H1 (cell line): ENCODE results near the gene SNRPA1. TPM values are rescaled to one million over a fixed set of nuclear protein-coding genes. Genes with fewer than 3 reads are reported as not detected.

Source experiments
- CTCF ChIA-PET: fragments of 300-600 bp; sonication (Branson Sonifier 250); formaldehyde crosslinking; loops from one replicate; lab custom pipeline; 2021; ENCODE audit not compliant: partially characterized antibody; lab: Charles Lee
- POLR2A ChIA-PET: fragments of 300-600 bp; sonication (Branson Sonifier 250); formaldehyde crosslinking; loops from one replicate; lab custom pipeline; 2021; ENCODE audit warnings: inconsistent platforms; ENCODE audit not compliant: partially characterized antibody; lab: Charles Lee
- DNase-seq, 2 experiments: peaks; one replicate each; pipeline versions ENCODE4 v3.0.0 to v3.0.0-alpha.2; 2010 to 2022; ENCODE audit warnings: low spot score in 2 of 2, low read depth in 1 of 2, mixed read lengths in 1 of 2
- FAIRE-seq: peaks from 2 replicates; lab custom pipeline; 2011; peaks lifted over from hg19 to GRCh38; lab: Jason Lieb, UNC
- H2AFZ ChIP-seq: 2 replicates; pipeline ENCODE4 v1.8.1; 2012; ENCODE audit warnings: low read length, inconsistent platforms
- H2AK5ac ChIP-seq: 2 replicates; pipeline ENCODE4 v1.6.1; 2013; ENCODE audit warnings: low read depth, low read length
- H2BK120ac ChIP-seq: replicated peaks from 2 replicates; pipeline ENCODE3; 2013; ENCODE audit warnings: low read depth, low read length, inconsistent platforms
- H2BK12ac ChIP-seq: 2 replicates; pipeline ENCODE4 v1.6.1; 2013; ENCODE audit warnings: low read depth, low read length
- H2BK15ac ChIP-seq: 2 replicates; pipeline ENCODE4 v1.6.1; 2013; ENCODE audit warnings: low read length
- H2BK20ac ChIP-seq: 2 replicates; pipeline ENCODE4 v1.6.1; 2013; ENCODE audit warnings: low read length
- H2BK5ac ChIP-seq: 2 replicates; pipeline ENCODE4 v1.6.1; 2013; ENCODE audit warnings: low read depth, low read length
- H3K14ac ChIP-seq: 2 replicates; pipeline ENCODE4 v1.6.1; 2013; ENCODE audit warnings: inconsistent platforms; ENCODE audit not compliant: insufficient read length
- H3K18ac ChIP-seq: 2 replicates; pipeline ENCODE4 v1.6.1; 2013; ENCODE audit warnings: low read length; ENCODE audit errors: extremely low read depth
- H3K23ac ChIP-seq: 2 replicates; pipeline ENCODE4 v1.6.1; 2013; ENCODE audit warnings: inconsistent platforms; ENCODE audit not compliant: insufficient read length
- H3K23me2 ChIP-seq: 2 replicates; pipeline ENCODE4 v1.6.1; 2013; ENCODE audit warnings: low read depth, low read length
- H3K27ac ChIP-seq: 2 replicates; pipeline ENCODE4 v1.6.1; 2011; ENCODE audit warnings: low read depth, low read length, inconsistent platforms
- H3K27me3 ChIP-seq, 4 experiments: replicated peaks in 1 of 4; 1 replicate in 1 of 4; 2 replicates in 3 of 4; pipeline versions ENCODE4 v1.6.1 to v1.8.1; 2011 to 2013; ENCODE audit warnings: low read length in 3 of 4, mild to moderate bottlenecking in 3 of 4, inconsistent platforms in 2 of 4, mixed read lengths in 2 of 4, moderate library complexity in 1 of 4; ENCODE audit not compliant: control insufficient read depth in 3 of 4, insufficient read depth in 3 of 4; ENCODE audit errors: extremely low read depth in 1 of 4
- H3K36me3 ChIP-seq, 4 experiments: 2 replicates each; pipeline versions ENCODE4 v1.6.1 to v1.8.1; 2011 to 2013; ENCODE audit warnings: mild to moderate bottlenecking in 4 of 4, low read length in 3 of 4, moderate library complexity in 2 of 4, control low read depth in 1 of 4, inconsistent platforms in 1 of 4; ENCODE audit not compliant: insufficient read depth in 4 of 4, control insufficient read depth in 2 of 4
- H3K4ac ChIP-seq: replicated peaks from 2 replicates; pipeline ENCODE3; 2013; ENCODE audit warnings: low read length, low read depth, mixed read lengths, inconsistent platforms; ENCODE audit not compliant: insufficient read length
- H3K4me1 ChIP-seq, 4 experiments: replicated peaks in 1 of 4; 1 replicate in 1 of 4; 2 replicates in 3 of 4; pipeline versions ENCODE4 v1.6.1 to v1.8.1; 2011 to 2013; ENCODE audit warnings: low read length in 3 of 4, inconsistent platforms in 2 of 4, mixed read lengths in 1 of 4; ENCODE audit not compliant: insufficient read depth in 4 of 4, control insufficient read depth in 3 of 4
- H3K4me2 ChIP-seq, 2 experiments: 2 replicates each; pipeline versions ENCODE4 v1.6.1 to v1.8.1; 2011 to 2013; ENCODE audit warnings: low read depth in 2 of 2, low read length in 2 of 2, control low read depth in 1 of 2, inconsistent platforms in 1 of 2, mild to moderate bottlenecking in 1 of 2; ENCODE audit not compliant: insufficient read depth in 1 of 2
- H3K4me3 ChIP-seq, 4 experiments: fragments of 200-600, 300-600 bp in 1 of 4; sonication (generic), shearing (Covaris generic), sonication (Bioruptor Twin) in 1 of 4; 2 replicates each; pipeline versions ENCODE4 v1.5.1 to v1.8.1; 2011 to 2016; ENCODE audit warnings: low read length in 4 of 4, low read depth in 3 of 4, control low read depth in 2 of 4, inconsistent platforms in 2 of 4, mild to moderate bottlenecking in 2 of 4, mixed read lengths in 1 of 4, moderate library complexity in 1 of 4; ENCODE audit not compliant: insufficient read depth in 2 of 4; ENCODE audit errors: extremely low read depth in 1 of 4
- H3K56ac ChIP-seq: replicated peaks from 2 replicates; pipeline ENCODE3; 2013; ENCODE audit warnings: low read depth, mild to moderate bottlenecking, mixed read lengths, low read length, inconsistent platforms; ENCODE audit not compliant: insufficient read length
- H3K79me1 ChIP-seq: 2 replicates; pipeline ENCODE4 v1.6.1; 2013; ENCODE audit warnings: low read depth, low read length, control low read depth
- H3K79me2 ChIP-seq, 2 experiments: 2 replicates each; pipeline versions ENCODE4 v1.6.1 to v1.8.1; 2012 to 2013; ENCODE audit warnings: low read length in 2 of 2, mild to moderate bottlenecking in 2 of 2, inconsistent platforms in 1 of 2; ENCODE audit not compliant: insufficient read depth in 2 of 2, control insufficient read depth in 1 of 2
- H3K9ac ChIP-seq, 4 experiments: replicated peaks in 1 of 4; 1 replicate in 1 of 4; 2 replicates in 3 of 4; pipeline versions ENCODE4 v1.6.1 to v1.8.1; 2011 to 2013; ENCODE audit warnings: low read depth in 3 of 4, low read length in 3 of 4, control low read depth in 2 of 4, mild to moderate bottlenecking in 2 of 4, moderate library complexity in 2 of 4, inconsistent platforms in 1 of 4; ENCODE audit errors: extremely low read depth in 1 of 4
- H3K9me3 ChIP-seq, 2 experiments: 2 replicates each; pipeline versions ENCODE4 v1.6.1 to v1.8.1; 2012 to 2013; ENCODE audit warnings: mild to moderate bottlenecking in 2 of 2, moderate library complexity in 2 of 2, control low read depth in 1 of 2, inconsistent platforms in 1 of 2, low read depth in 1 of 2, low read length in 1 of 2, mixed read lengths in 1 of 2; ENCODE audit not compliant: insufficient read depth in 2 of 2
- H4K20me1 ChIP-seq, 2 experiments: replicated peaks in 1 of 2; 2 replicates each; pipeline versions ENCODE3 to v1.8.1; 2011 to 2013; ENCODE audit warnings: inconsistent platforms in 2 of 2, low read length in 2 of 2, mild to moderate bottlenecking in 1 of 2; ENCODE audit not compliant: insufficient read depth in 2 of 2, control insufficient read depth in 1 of 2
- H4K5ac ChIP-seq: 2 replicates; pipeline ENCODE4 v1.6.1; 2013; ENCODE audit warnings: low read length, low read depth, mixed read lengths, inconsistent platforms; ENCODE audit not compliant: insufficient read length
- H4K8ac ChIP-seq: 2 replicates; pipeline ENCODE4 v1.8.0; 2013; ENCODE audit warnings: mild to moderate bottlenecking, moderate library complexity, low read length, inconsistent platforms; ENCODE audit not compliant: insufficient read depth; ENCODE audit errors: extremely low read depth
- H4K91ac ChIP-seq: replicated peaks from 2 replicates; pipeline ENCODE3; 2013; ENCODE audit warnings: low read length, mixed read lengths, inconsistent platforms; ENCODE audit not compliant: insufficient read length
- CBX5 ChIP-seq: fragments of 300-800, 300-1000 bp; sonication (generic); IDR thresholded peaks from 2 replicates; pipeline ENCODE4 v1.7.1; 2016; ENCODE audit warnings: antibody characterized with exemption, low read length, low read depth
- CHD1 ChIP-seq: IDR thresholded peaks from 2 replicates; pipeline ENCODE4 v1.6.1; 2012; ENCODE audit warnings: low read depth, low read length, improper control_type of control experiment
- POLR2A ChIP-seq, 2 experiments: IDR thresholded peaks; 1 replicate in 1 of 2; 2 replicates in 1 of 2; pipeline ENCODE4 v1.6.1; 2011; ENCODE audit warnings: low read depth in 2 of 2, low read length in 2 of 2, mild to moderate bottlenecking in 2 of 2; ENCODE audit errors: control extremely low read depth in 1 of 2
- RNF2 ChIP-seq: fragments of 200-900, 300-1000 bp; sonication (generic); IDR thresholded peaks from 2 replicates; pipeline ENCODE4 v1.7.1; 2016; ENCODE audit warnings: borderline replicate concordance, low read depth, mild to moderate bottlenecking, antibody characterized with exemption, low read length; ENCODE audit not compliant: poor library complexity, severe bottlenecking; ENCODE audit errors: missing control alignments
- SP1 ChIP-seq: IDR thresholded peaks from 2 replicates; pipeline ENCODE4 v1.6.1; 2011; ENCODE audit warnings: low read depth, low read length
- TCF12 ChIP-seq: IDR thresholded peaks from 2 replicates; pipeline ENCODE4 v1.6.1; 2011; ENCODE audit warnings: low read depth, mild to moderate bottlenecking, low read length
- WGBS, 2 experiments: shearing (Covaris generic) in 1 of 2; methylation state at CpG; one replicate each; pipeline versions ENCODE4 v1.1.6 to v1.1.7; 2013 to 2015; ENCODE audit warnings: low lambda C conversion rate in 2 of 2, mixed read lengths in 2 of 2, inconsistent platforms in 1 of 2, low coverage in 1 of 2, missing lambda C conversion rate in 1 of 2; ENCODE audit not compliant: insufficient replicate concordance in 2 of 2, insufficient coverage in 1 of 2, insufficient read length in 1 of 2; ENCODE audit errors: extremely low coverage in 1 of 2, missing lambda C conversion rate in 1 of 2; 5-methylcytosine and 5-hydroxymethylcytosine counted together
- polyA plus RNA-seq, 7 experiments: library from polyadenylated mRNA; depleted of rRNA in 3 of 7; stranded (reverse) in 5 of 7; unstranded in 2 of 7; fragments of >200 nt in 5 of 7; fragments of 200-250 nt in 2 of 7; gene quantifications; 1 replicate in 5 of 7; 2 replicates in 1 of 7; 4 replicates in 1 of 7; pipeline versions ENCODE4 v1.2.1 to v1.2.3, GENCODE V29; 2011 to 2013; ENCODE audit warnings: missing spikeins in 2 of 7, mixed read lengths in 2 of 7
- total RNA-seq: library from RNA; stranded (reverse); fragmentation: NEBNext Ultra II Directional; extraction: Animal tissue kit (Norgen Biotek cat#: 25700); gene quantifications from 2 replicates; pipeline ENCODE4 v1.2.1, GENCODE V29; 2021
- TF ChIP-seq, protein P1 (sequence below): IDR thresholded peaks from 2 replicates; pipeline ENCODE4 v1.6.1; 2012; ENCODE audit warnings: inconsistent platforms

Gene SNRPA1
- total and polyA plus RNA-seq, 2 of the 8 experiments (the other 6 are each of a cell fraction or from before 2014, with no cell fraction given) = 140 to 221 TPM

DNA sequence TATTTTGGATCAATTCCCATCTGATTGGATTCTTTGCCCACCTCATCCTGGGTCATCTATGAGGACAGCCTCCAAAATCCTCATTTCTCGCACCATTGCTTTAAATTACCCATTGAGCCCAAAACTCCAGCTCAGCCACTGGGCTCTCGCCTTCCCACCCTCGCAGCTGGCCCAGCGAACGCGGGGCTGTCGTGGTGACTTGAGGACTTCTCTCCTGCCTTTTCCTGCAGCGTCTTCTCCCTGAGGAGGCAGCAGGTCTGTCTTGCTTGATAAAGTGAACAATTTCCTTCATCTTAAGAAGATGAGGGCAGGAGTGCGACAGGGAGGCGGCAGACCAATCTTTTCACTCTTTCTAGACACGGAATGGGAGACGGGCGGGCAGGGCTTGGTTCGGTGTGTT is 33.0 kb upstream of the SNRPA1 start:
- no peak for FAIRE-seq

More for the DNA sequence above, 33.0 kb upstream of the SNRPA1 start:
- Histone ChIP-seq H3K9ac (no peak overlapping the region), H3K9me3 (no peaks in the 10 kb centered on the region), H4K5ac (no peak overlapping the region), H3K4me2 (no peak overlapping the region), H3K56ac (no peak overlapping the region), H3K14ac (no peak overlapping the region), H3K18ac (no peak overlapping the region), H2BK20ac (no peak overlapping the region), H3K36me3 (no peaks in the 10 kb centered on the region), H3K27me3 (peaks cover 0 to 13% (median 7%) of the 10 kb centered on the region in 4 experiments; a peak in 4 of 7 replicates), H2BK5ac (no peak overlapping the region), H2BK15ac (peak overlapping the region; percentile 16; the same call in 1 of the 2 replicates), H3K79me2 (no peaks in the 10 kb centered on the region), H4K91ac (no peak overlapping the region), H2AFZ (no peak overlapping the region), H3K23ac (no peak overlapping the region), H2AK5ac (no peak overlapping the region), H2BK120ac (no peak overlapping the region), H3K4ac (no peak overlapping the region), H3K4me1 (peaks cover 0 to 3% (median 0%) of the 10 kb centered on the region in 4 experiments; a peak in 1 of 7 replicates), H3K23me2 (no peaks in the 10 kb centered on the region), H3K27ac (no peak overlapping the region), H3K79me1 (no peaks in the 10 kb centered on the region), H4K8ac (no peak overlapping the region), H4K20me1 (no peaks in the 10 kb centered on the region), H3K4me3 (no peak overlapping the region), H2BK12ac (0 out of 2 replicates have a peak overlapping the region, but pooled peaks have one; percentile 9)
- no peak for DNase-seq
- TF ChIP-seq POLR2A (IDR thresholded peaks at IDR 0.05; ENCODE audit: control extremely low read depth in 1 of 2, low read depth in 2 of 2, low read length in 2 of 2) (no peak), CHD1 (no peak), RNF2 (no peak), TCF12 (no peak), CBX5 (no peak), SP1 (no peak)
- TF ChIP-seq, protein P1, sequence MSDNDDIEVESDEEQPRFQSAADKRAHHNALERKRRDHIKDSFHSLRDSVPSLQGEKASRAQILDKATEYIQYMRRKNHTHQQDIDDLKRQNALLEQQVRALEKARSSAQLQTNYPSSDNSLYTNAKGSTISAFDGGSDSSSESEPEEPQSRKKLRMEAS = no peak
- POLR2A ChIA-PET = no interaction called here
- CTCF ChIA-PET = interaction anchor here (0.8 to 2.1 kb wide), 6 partner anchors 9 to 314 kb away, joined by 3 to 8 read pairs (median 6); no protein-coding TSS in a partner anchor
- WGBS, 2 experiments = 84% methylated on average over 14 of the region's 14 CpGs; no CpG with 5 or more reads in 1 of the 2 experiments
